Measurements from ENCODE around the gene VPS52. TPM values are rescaled to one million over a fixed set of nuclear protein-coding genes. Genes with fewer than 3 reads are reported as not detected.
A peak's percentile ranks its signal among the peaks of the same experiment; 100 is the strongest.

Gene VPS52
- total and polyA plus RNA-seq, 9 of the 15 experiments (the other 6 are each of a cell fraction or from before 2014, with no cell fraction given), result 24.4 to 103 (median 40.2) TPM

- TF ChIP-seq, protein P1, sequence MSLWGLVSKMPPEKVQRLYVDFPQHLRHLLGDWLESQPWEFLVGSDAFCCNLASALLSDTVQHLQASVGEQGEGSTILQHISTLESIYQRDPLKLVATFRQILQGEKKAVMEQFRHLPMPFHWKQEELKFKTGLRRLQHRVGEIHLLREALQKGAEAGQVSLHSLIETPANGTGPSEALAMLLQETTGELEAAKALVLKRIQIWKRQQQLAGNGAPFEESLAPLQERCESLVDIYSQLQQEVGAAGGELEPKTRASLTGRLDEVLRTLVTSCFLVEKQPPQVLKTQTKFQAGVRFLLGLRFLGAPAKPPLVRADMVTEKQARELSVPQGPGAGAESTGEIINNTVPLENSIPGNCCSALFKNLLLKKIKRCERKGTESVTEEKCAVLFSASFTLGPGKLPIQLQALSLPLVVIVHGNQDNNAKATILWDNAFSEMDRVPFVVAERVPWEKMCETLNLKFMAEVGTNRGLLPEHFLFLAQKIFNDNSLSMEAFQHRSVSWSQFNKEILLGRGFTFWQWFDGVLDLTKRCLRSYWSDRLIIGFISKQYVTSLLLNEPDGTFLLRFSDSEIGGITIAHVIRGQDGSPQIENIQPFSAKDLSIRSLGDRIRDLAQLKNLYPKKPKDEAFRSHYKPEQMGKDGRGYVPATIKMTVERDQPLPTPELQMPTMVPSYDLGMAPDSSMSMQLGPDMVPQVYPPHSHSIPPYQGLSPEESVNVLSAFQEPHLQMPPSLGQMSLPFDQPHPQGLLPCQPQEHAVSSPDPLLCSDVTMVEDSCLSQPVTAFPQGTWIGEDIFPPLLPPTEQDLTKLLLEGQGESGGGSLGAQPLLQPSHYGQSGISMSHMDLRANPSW (CRISPR knock-in tag; IDR thresholded peaks at IDR 0.05), result peak; percentile 69; the same call in 1 of the 2 replicates
- peak; percentile 78 for TF ChIP-seq NFYB (IDR thresholded peaks at IDR 0.05; ENCODE audit: extremely low read depth, insufficient read length)
- peak; percentile 69; the same call in 1 of the 2 replicates for TF ChIP-seq FOXO4 (CRISPR knock-in tag; IDR thresholded peaks at IDR 0.05)
- TF ChIP-seq ZBTB7A (IDR thresholded peaks at IDR 0.05; ENCODE audit: borderline replicate concordance, control insufficient read depth, low read depth, low read length), result peak; percentile 86; the same call in 1 of the 2 replicates
- peak; percentile 76 for TF ChIP-seq FOS (IDR thresholded peaks at IDR 0.05; ENCODE audit: extremely low read depth, insufficient read length)
- no peak for TF ChIP-seq CEBPG (CRISPR knock-in tag; IDR thresholded peaks at IDR 0.05)
- no peak for TF ChIP-seq CEBPG (tag; conservative IDR thresholded peaks at IDR 0.05 in 1 of 2, IDR thresholded peaks at IDR 0.05 in 1 of 2)
- no peak for TF ChIP-seq ZNF561 (CRISPR knock-in tag; conservative IDR thresholded peaks at IDR 0.05)
- TF ChIP-seq, protein P2, sequence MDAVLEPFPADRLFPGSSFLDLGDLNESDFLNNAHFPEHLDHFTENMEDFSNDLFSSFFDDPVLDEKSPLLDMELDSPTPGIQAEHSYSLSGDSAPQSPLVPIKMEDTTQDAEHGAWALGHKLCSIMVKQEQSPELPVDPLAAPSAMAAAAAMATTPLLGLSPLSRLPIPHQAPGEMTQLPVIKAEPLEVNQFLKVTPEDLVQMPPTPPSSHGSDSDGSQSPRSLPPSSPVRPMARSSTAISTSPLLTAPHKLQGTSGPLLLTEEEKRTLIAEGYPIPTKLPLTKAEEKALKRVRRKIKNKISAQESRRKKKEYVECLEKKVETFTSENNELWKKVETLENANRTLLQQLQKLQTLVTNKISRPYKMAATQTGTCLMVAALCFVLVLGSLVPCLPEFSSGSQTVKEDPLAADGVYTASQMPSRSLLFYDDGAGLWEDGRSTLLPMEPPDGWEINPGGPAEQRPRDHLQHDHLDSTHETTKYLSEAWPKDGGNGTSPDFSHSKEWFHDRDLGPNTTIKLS (IDR thresholded peaks at IDR 0.05; ENCODE audit: borderline replicate concordance, low read depth), result peak; percentile 17; the same call in 1 of the 2 replicates
- peak; percentile 45; the same call in 1 of the 2 replicates for TF ChIP-seq JUND (IDR thresholded peaks at IDR 0.05; ENCODE audit: borderline replicate concordance, low read depth, low read length)
- no peak; the same call in 2 of the 3 replicates for TF ChIP-seq JUND (tag; IDR thresholded peaks at IDR 0.05; ENCODE audit: borderline replicate concordance, low read depth, low read length)
- TF ChIP-seq MTA3 (IDR thresholded peaks at IDR 0.05; ENCODE audit: borderline replicate concordance), result peak; percentile 66
- TF ChIP-seq SUPT5H (IDR thresholded peaks at IDR 0.05), result peak; percentile 77
- TF ChIP-seq DPF2 (IDR thresholded peaks at IDR 0.05), result peak; percentile 88
- TF ChIP-seq RBM39 (optimal IDR thresholded peaks at IDR 0.05; ENCODE audit: low read depth, low read length), result no peak
- TF ChIP-seq HLTF (IDR thresholded peaks at IDR 0.05), result peak; percentile 86
- peak; percentile 64; the same call in 1 of the 2 replicates for TF ChIP-seq POLR2AphosphoS5 (IDR thresholded peaks at IDR 0.05; ENCODE audit: control insufficient read depth, insufficient read depth, low read depth, low read length)
- peak; percentile 74 for TF ChIP-seq HMGN3 (IDR thresholded peaks at IDR 0.05; ENCODE audit: borderline replicate concordance, extremely low read depth, insufficient read length, low read depth, low read length)
- 0 out of 2 replicates have a peak, but pooled peaks have one; percentile 37 for TF ChIP-seq SMAD3 (CRISPR knock-in tag; conservative IDR thresholded peaks at IDR 0.05)
- peak in 1 of 2 experiments; percentile 62; a peak in 2 of 4 replicates for TF ChIP-seq HDAC1 (IDR thresholded peaks at IDR 0.05)
- TF ChIP-seq, protein P3, sequence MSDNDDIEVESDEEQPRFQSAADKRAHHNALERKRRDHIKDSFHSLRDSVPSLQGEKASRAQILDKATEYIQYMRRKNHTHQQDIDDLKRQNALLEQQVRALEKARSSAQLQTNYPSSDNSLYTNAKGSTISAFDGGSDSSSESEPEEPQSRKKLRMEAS (CRISPR knock-in tag; IDR thresholded peaks at IDR 0.05), result 0 out of 2 replicates have a peak, but pooled peaks have one; percentile 19
These were observed 46.2 kb upstream of the VPS52 start, which contains the start of gene ZBTB22 (continued) for GRCh38 chr6:33317669-33318425.
